Common myeloid progenitor, CD34-positive (primary cell): ENCODE data around the gene ARMH3.

Experiments used
- CTCF ChIA-PET: fragments of 350-600 bp; sonication (Branson Sonifier 250); formaldehyde crosslinking; loops from one replicate; lab custom pipeline; 2021; ENCODE audit warnings: antibody characterized with exemption; lab: Charles Lee
- POLR2A ChIA-PET: fragments of 350-600 bp; sonication (Branson Sonifier 250); formaldehyde crosslinking; loops from one replicate; lab custom pipeline; 2021; ENCODE audit warnings: antibody characterized with exemption; lab: Charles Lee
- DNase-seq, 3 donors: peaks; one replicate each; pipeline versions ENCODE4 v3.0.0 to v3.0.0-alpha.2; 2013
- H3K27ac ChIP-seq, 2 experiments: 1 replicate in 1 of 2; 2 replicates in 1 of 2; pipeline ENCODE4 v1.7.0; 2013; ENCODE audit warnings: inconsistent platforms in 2 of 2, low read length in 2 of 2, mild to moderate bottlenecking in 2 of 2, low read depth in 1 of 2, moderate library complexity in 1 of 2; ENCODE audit not compliant: severe bottlenecking in 2 of 2, insufficient read depth in 1 of 2, poor library complexity in 1 of 2
- H3K27me3 ChIP-seq, 5 experiments: replicated peaks in 2 of 5; 1 replicate in 3 of 5; 2 replicates in 2 of 5; pipeline versions ENCODE4 v1.6.1 to v1.7.0; 2013; ENCODE audit warnings: low read length in 4 of 5, mild to moderate bottlenecking in 2 of 5, moderate library complexity in 2 of 5, inconsistent platforms in 1 of 5; ENCODE audit not compliant: insufficient read depth in 5 of 5, control insufficient read depth in 4 of 5
- H3K36me3 ChIP-seq, 4 experiments: 1 replicate in 2 of 4; 2 replicates in 2 of 4; pipeline versions ENCODE4 v1.6.1 to v1.7.0; 2013; ENCODE audit warnings: low read length in 3 of 4, control low read depth in 1 of 4, mild to moderate bottlenecking in 1 of 4; ENCODE audit not compliant: control insufficient read depth in 4 of 4, insufficient read depth in 4 of 4
- H3K4me1 ChIP-seq, 4 experiments: 1 replicate in 3 of 4; 2 replicates in 1 of 4; pipeline versions ENCODE4 v1.6.1 to v1.7.1; 2013; ENCODE audit warnings: low read length in 3 of 4, mild to moderate bottlenecking in 3 of 4, control low read depth in 1 of 4, inconsistent platforms in 1 of 4, moderate library complexity in 1 of 4; ENCODE audit not compliant: control insufficient read depth in 4 of 4, insufficient read depth in 4 of 4; ENCODE audit errors: control extremely low read depth in 1 of 4
- H3K4me3 ChIP-seq, 7 experiments: 1 replicate in 4 of 7; 2 replicates in 3 of 7; pipeline versions ENCODE4 v1.5.1 to v1.7.0; 2013; ENCODE audit warnings: mild to moderate bottlenecking in 7 of 7, low read length in 6 of 7, moderate library complexity in 6 of 7, inconsistent platforms in 2 of 7, low read depth in 2 of 7, control low read depth in 1 of 7; ENCODE audit not compliant: insufficient read depth in 4 of 7, control insufficient read depth in 1 of 7; ENCODE audit errors: extremely low read depth in 1 of 7
- H3K9me3 ChIP-seq, 5 experiments: 1 replicate in 4 of 5; 2 replicates in 1 of 5; pipeline versions ENCODE4 v1.6.1 to v1.7.1; 2013; ENCODE audit warnings: low read length in 4 of 5, mild to moderate bottlenecking in 2 of 5, inconsistent platforms in 1 of 5, low read depth in 1 of 5, moderate library complexity in 1 of 5; ENCODE audit not compliant: control insufficient read depth in 4 of 5, insufficient read depth in 2 of 5; ENCODE audit errors: control extremely low read depth in 1 of 5
- WGBS: methylation state at CpG from one replicate; pipeline ENCODE4 v1.1.5; 2013; ENCODE audit not compliant: insufficient coverage; 5-methylcytosine and 5-hydroxymethylcytosine counted together

The ARMH3 gene

DNA sequence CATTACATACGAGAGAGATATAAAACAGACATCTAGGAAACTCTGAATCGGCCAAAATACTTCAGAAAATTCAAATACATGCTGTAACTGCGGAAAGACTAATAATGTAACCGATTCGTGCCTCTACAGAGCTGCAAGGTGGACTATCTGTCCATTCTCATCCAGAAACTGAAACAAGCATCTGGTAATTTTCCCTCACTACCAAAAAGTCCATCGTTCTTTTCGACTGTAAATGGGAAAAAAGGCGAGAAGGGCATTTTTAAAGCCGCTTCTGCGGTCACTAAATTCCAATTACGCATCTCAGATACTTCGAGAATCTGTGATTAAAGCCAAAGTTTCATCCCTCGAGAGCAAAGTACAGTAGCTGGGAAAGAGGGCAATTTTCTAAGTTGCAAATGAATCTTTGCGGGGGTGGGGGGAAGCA is 239.0 kb downstream of the ARMH3 start:
- Histone ChIP-seq H3K27me3 (no peaks in the 10 kb centered on the region), H3K27ac (peak overlapping the region; percentile 81 to 89), H3K36me3 (peaks cover 5 to 12% (median 8%) of the 10 kb centered on the region in 4 experiments), H3K4me1 (peaks cover 19 to 48% (median 30%) of the 10 kb centered on the region in 4 experiments), H3K9me3 (no peaks in the 10 kb centered on the region), H3K4me3 (peak overlapping the region; percentile 83 to 98 (median 96))
- no peak for DNase-seq
- ChIA-PET CTCF (interaction anchor here (5.8 kb wide), 1 partner anchor 24 kb away, joined by 27 read pairs; no protein-coding TSS in a partner anchor), POLR2A (interaction anchor here (0.7 kb wide), 1 partner anchor 1906 kb away, joined by 4 read pairs; no protein-coding TSS in a partner anchor)
- WGBS: 3% methylated on average over 10 of the region's 14 CpGs

DNA sequence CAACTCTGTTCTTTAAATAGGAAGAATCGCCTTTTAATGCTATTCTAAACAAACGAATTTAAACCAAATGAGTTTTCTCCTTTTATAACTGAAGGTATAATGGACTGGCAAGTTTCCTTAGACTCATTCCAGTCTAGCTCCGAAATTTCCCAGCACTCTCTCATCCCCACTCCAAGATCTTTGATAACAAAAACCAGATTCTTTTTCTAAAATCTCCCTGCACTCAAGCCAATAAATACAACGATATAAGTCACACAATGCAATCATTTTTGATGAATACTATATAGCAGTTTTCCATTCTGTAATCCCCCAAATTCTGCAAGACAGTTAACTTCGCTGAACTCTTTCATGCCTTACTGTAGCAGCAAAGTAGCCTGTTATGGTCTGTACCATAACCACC is 239.6 kb downstream of the ARMH3 start:
- CTCF ChIA-PET: interaction anchor here (5.8 kb wide), 1 partner anchor 24 kb away, joined by 27 read pairs; no protein-coding TSS in a partner anchor
- peaks cover 19 to 48% (median 30%) of the 10 kb centered on the region in 4 experiments for H3K4me1 ChIP-seq
- 0% methylated on average over 1 of the region's 5 CpGs for WGBS

DNA sequence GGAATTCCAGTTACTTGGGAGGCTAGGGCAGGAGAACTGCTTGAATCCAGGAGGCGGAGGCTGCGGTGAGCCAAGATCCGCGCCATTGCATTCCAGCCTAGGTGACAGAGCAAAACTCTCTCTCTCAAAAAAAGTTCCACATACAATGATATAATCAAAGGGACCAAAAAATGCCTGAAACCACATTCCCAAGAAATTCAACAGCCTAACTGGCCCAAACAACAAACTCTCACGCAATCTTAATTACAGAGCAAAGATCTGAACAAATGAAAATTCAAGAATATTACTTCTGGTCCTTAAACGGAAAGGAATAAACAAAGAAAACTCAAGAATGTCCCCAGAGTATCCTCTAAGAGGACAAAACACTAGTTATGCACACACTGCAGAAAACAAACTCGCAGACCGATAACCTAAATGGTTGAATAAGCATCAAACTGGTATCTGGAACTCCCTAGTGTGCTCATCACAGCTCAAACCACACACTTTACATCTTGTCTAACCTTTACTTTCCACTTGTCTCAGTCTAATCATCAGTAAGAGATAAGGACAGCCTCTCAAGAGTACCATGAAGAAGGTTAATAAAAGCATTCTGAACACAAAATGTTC is 241.4 kb downstream of the ARMH3 start:
- Histone ChIP-seq H3K4me3 (peak overlapping the region in 4 of 7 experiments; percentile 19 to 98 (median 96)), H3K36me3 (peaks cover 13 to 27% (median 19%) of the 10 kb centered on the region in 4 experiments), H3K27me3 (no peaks in the 10 kb centered on the region), H3K27ac (peak overlapping the region in 1 of 2 experiments; percentile 43), H3K9me3 (no peaks in the 10 kb centered on the region), H3K4me1 (peaks cover 19 to 45% (median 27%) of the 10 kb centered on the region in 4 experiments)
- 98% methylated on average over 5 of the region's 8 CpGs for WGBS
- ChIA-PET CTCF (interaction anchor here (5.8 kb wide), 1 partner anchor 26 kb away, joined by 27 read pairs; no protein-coding TSS in a partner anchor), POLR2A (interaction anchor here (0.6 kb wide), 1 partner anchor 840 kb away, joined by 4 read pairs; no protein-coding TSS in a partner anchor)
- DNase-seq: no peak

More for the DNA sequence above, 239.6 kb downstream of the ARMH3 start:
- H3K27me3 ChIP-seq: no peaks in the 10 kb centered on the region
- H3K27ac ChIP-seq: peak overlapping the region; percentile 81 to 89
- POLR2A ChIA-PET: interaction anchor here (0.7 kb wide), 1 partner anchor 1907 kb away, joined by 4 read pairs; no protein-coding TSS in a partner anchor
- DNase-seq: no peak
- no peaks in the 10 kb centered on the region for H3K9me3 ChIP-seq
- peak overlapping the region in 6 of 7 experiments; percentile 83 to 98 (median 96) for H3K4me3 ChIP-seq
- peaks cover 5 to 17% (median 11%) of the 10 kb centered on the region in 4 experiments for H3K36me3 ChIP-seq

DNA sequence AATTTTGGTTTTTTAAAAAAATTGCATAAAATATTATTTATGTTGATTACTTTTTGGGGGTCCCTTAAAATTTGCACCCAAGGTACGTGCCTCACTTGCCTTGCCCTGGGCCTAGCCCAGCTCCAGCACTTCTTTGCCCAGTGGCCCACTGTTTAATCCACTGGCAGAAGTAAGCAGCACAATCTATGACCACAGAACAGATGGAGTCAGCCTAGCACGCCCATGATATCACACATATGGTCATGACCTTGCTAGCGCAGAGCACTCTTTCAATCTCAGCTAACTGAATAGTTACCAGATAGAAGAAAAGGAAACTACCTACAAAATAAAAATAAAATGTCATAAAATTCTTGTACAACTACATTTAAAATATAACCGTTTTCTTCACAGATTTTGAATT is 243.4 kb downstream of the ARMH3 start:
- DNase-seq: no peak
- no peaks in the 10 kb centered on the region for H3K9me3 ChIP-seq
- H3K4me3 ChIP-seq: no peak overlapping the region
- H3K4me1 ChIP-seq: peaks cover 14 to 35% (median 19%) of the 10 kb centered on the region in 4 experiments
- no peaks in the 10 kb centered on the region for H3K27me3 ChIP-seq
- peaks cover 17 to 39% (median 28%) of the 10 kb centered on the region in 4 experiments for H3K36me3 ChIP-seq
- CTCF ChIA-PET: interaction anchor here (1.0 kb wide), 1 partner anchor 31 kb away, joined by 4 read pairs; no protein-coding TSS in a partner anchor
- WGBS: 100% methylated on average over 3 of the region's 4 CpGs
- no peak overlapping the region for H3K27ac ChIP-seq
- POLR2A ChIA-PET: no interaction called here

DNA sequence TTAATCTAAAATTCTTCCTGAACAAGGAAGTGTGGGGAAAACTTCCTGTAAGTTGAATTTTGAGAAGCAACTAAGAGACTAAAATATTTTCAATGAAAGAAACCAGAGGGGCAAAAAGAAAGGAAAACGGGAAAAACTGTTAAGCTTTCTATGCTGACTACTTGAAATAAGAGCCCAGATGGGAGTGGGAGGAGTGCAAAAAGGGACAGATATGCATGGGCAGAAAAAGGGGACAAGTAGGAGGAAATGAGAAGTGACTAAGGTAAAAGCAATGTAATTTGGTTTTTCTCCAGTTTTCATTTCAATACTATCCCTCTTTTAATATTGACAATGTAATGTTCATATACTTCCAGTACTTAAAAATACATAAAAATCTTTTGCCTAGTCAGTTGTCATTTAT is 248.8 kb downstream of the ARMH3 start:
- ChIA-PET CTCF (no interaction called here), POLR2A (no interaction called here)
- no peaks in the 10 kb centered on the region for H3K4me1 ChIP-seq
- no peaks in the 10 kb centered on the region for H3K27me3 ChIP-seq
- H3K36me3 ChIP-seq: peaks cover 40 to 81% (median 54%) of the 10 kb centered on the region in 4 experiments
- H3K27ac ChIP-seq: no peak overlapping the region
- no peak for DNase-seq
- H3K9me3 ChIP-seq: no peaks in the 10 kb centered on the region
- WGBS: 100% methylated on average over 1 of the region's 1 CpG
- no peak overlapping the region for H3K4me3 ChIP-seq

DNA sequence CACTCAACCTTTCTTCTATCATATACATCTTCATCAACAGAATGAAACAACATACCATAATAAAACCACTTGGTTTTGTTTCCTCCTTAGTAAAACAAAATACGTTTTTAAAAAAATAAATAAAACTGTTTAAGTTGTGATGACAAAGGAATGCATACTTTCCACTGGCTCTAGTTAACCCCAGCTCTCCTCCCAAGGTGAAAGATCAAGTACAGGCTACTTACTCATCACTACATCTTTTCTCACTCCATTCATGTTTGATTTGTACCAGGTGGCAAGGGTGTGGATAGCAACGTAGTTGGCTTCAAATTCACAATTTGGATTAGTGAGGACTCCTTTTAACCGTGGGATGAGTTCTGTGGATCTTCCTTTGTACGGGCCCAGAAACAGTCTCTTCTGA is 252.5 kb downstream of the ARMH3 start:
- H3K27ac ChIP-seq: no peak overlapping the region
- 93% methylated on average over 2 of the region's 4 CpGs for WGBS
- peaks cover 44 to 91% (median 67%) of the 10 kb centered on the region in 4 experiments for H3K36me3 ChIP-seq
- no peaks in the 10 kb centered on the region for H3K4me1 ChIP-seq
- DNase-seq: no peak
- CTCF ChIA-PET: interaction anchor here (1.1 to 3.0 kb wide), 3 partner anchors 8 to 22 kb away, joined by 3 to 9 read pairs (median 6); partner anchors contain the start of gene OGA
- H3K9me3 ChIP-seq: no peaks in the 10 kb centered on the region
- POLR2A ChIA-PET: no interaction called here
- no peak overlapping the region for H3K4me3 ChIP-seq
- no peaks in the 10 kb centered on the region for H3K27me3 ChIP-seq
